Bronchus fibroblast of lung (primary cell): ENCODE data around the gene PPIH. TPM values are rescaled to one million over a fixed set of nuclear protein-coding genes. Genes with fewer than 3 reads are reported as not detected.

Experiments used
- total RNA-seq: library from RNA; depleted of rRNA; stranded (reverse); fragments of >200 nt; gene quantifications from 2 replicates; pipeline ENCODE4 v1.2.3, GENCODE V29; 2015

PPIH gene
- 79.2 and 86.1 TPM in 2 replicates for total RNA-seq

GRCh38 chr1:42657981-42658876 is at the start of gene PPIH:
PPIH (plus strand) TSS chr1:42658423; CDS start chr1:42658447, 24 bp downstream.

GRCh38 chr1:42681741-42682483 is 23.7 kb downstream of the PPIH start, which contains the start of gene YBX1:
YBX1 (plus strand) TSS chr1:42682418; CDS start chr1:42682566, 148 bp downstream.

Other genes with a start within 250 kb of the PPIH start
- gene ZMYND12, start 202.4 kb upstream of the PPIH start, total RNA-seq, result 0.34 and 2.7 TPM in 2 replicates
- gene PPCS, start 201.9 kb upstream of the PPIH start, total RNA-seq, result 54.0 and 60.1 TPM in 2 replicates
- under 0.01 and 0.34 TPM in 2 replicates for gene CCDC30, start 195.1 kb upstream of the PPIH start, total RNA-seq
- 795 and 951 TPM in 2 replicates for gene YBX1, start 24.0 kb downstream of the PPIH start, total RNA-seq
- gene CLDN19, start 81.8 kb downstream of the PPIH start, total RNA-seq, result not detected in 2 replicates
- gene P3H1, start 108.6 kb downstream of the PPIH start, total RNA-seq, result 131 and 133 TPM in 2 replicates
- 2.5 and 4.0 TPM in 2 replicates for gene C1orf50, start 108.8 kb downstream of the PPIH start, total RNA-seq
- under 0.01 TPM in 1 of 2 replicates, not detected in the other for gene TMEM269, start 126.6 kb downstream of the PPIH start, total RNA-seq
- 6.2 and 6.7 TPM in 2 replicates for gene ERMAP, start 158.7 kb downstream of the PPIH start, total RNA-seq
- gene SVBP, start 159.0 kb downstream of the PPIH start, total RNA-seq, result 12.9 and 19.0 TPM in 2 replicates
- 8.3 and 10.6 TPM in 2 replicates for gene ZNF691, start 188.2 kb downstream of the PPIH start, total RNA-seq